ENCODE results near the gene LILRB1.

DNA sequence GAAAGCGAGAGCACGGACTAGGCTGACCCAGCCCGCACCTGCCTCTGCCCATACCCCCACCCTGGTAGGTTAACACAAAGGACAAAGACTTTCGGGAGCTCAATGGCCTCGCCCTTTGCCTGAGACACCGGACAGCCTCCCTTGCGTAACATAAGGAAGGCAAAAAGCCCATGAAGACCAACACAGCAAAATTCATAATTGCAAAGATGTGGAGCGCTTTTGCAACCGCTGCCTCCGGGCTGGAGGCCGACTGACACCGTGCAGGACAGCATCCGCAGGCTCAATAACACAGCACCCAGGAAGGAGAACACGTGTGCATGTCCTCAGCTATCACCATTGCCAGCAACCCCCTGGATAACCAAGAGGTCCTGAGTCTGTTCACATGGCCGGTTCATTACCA, 21.5 kb upstream of the LILRB1 start:
- TF ChIP-seq, protein P1, sequence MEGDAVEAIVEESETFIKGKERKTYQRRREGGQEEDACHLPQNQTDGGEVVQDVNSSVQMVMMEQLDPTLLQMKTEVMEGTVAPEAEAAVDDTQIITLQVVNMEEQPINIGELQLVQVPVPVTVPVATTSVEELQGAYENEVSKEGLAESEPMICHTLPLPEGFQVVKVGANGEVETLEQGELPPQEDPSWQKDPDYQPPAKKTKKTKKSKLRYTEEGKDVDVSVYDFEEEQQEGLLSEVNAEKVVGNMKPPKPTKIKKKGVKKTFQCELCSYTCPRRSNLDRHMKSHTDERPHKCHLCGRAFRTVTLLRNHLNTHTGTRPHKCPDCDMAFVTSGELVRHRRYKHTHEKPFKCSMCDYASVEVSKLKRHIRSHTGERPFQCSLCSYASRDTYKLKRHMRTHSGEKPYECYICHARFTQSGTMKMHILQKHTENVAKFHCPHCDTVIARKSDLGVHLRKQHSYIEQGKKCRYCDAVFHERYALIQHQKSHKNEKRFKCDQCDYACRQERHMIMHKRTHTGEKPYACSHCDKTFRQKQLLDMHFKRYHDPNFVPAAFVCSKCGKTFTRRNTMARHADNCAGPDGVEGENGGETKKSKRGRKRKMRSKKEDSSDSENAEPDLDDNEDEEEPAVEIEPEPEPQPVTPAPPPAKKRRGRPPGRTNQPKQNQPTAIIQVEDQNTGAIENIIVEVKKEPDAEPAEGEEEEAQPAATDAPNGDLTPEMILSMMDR (IDR thresholded peaks at IDR 0.05), result no peak
- no peak for TF ChIP-seq POLR2A (IDR thresholded peaks at IDR 0.05)
- no peak for TF ChIP-seq POLR2AphosphoS5 (IDR thresholded peaks at IDR 0.05)

All from prostate gland (tissue), 2 donors.